ENCODE data around the gene EML6.
"Not testable (repeated sequence)": the region's sequence is repeated elsewhere in the genome, so short reads cannot be mapped to it uniquely, and the experiment has no call there.

The EML6 gene

GRCh38 chr2:54858021-54858681 is 134.7 kb downstream of the EML6 start:
- no peak for DNase-seq

- DNase-seq = no peak
Observed at GRCh38 chr2:54859416-54859815, 136.0 kb downstream of the EML6 start.

- DNase-seq = peak; percentile 26
Observed at GRCh38 chr2:54859997-54860701, 136.7 kb downstream of the EML6 start.

GRCh38 chr2:54862229-54862628 is 138.8 kb downstream of the EML6 start:
- no peak for DNase-seq

- DNase-seq = no peak
Observed at GRCh38 chr2:54862742-54863141, 139.3 kb downstream of the EML6 start.

GRCh38 chr2:54863660-54864059 is 140.2 kb downstream of the EML6 start:
- DNase-seq = no peak

GRCh38 chr2:54864096-54864495 is 140.6 kb downstream of the EML6 start:
- DNase-seq = no peak

GRCh38 chr2:54864727-54865126 is 141.3 kb downstream of the EML6 start:
- no peak for DNase-seq

GRCh38 chr2:54866179-54866578 is 142.7 kb downstream of the EML6 start:
- no peak for DNase-seq

- no peak for DNase-seq
Observed at GRCh38 chr2:54866868-54867267, 143.4 kb downstream of the EML6 start.

- DNase-seq = no peak
Observed at GRCh38 chr2:54867457-54867856, 144.0 kb downstream of the EML6 start.

- DNase-seq = no peak
Observed at GRCh38 chr2:54871457-54872107, 148.1 kb downstream of the EML6 start.

GRCh38 chr2:54872780-54873179 is 149.3 kb downstream of the EML6 start:
- no peak for DNase-seq

- not testable (repeated sequence) for DNase-seq
Observed at GRCh38 chr2:54873236-54873635, 149.8 kb downstream of the EML6 start.

GRCh38 chr2:54876764-54877163 is 153.3 kb downstream of the EML6 start:
- DNase-seq = no peak

GRCh38 chr2:54878182-54878581 is 154.7 kb downstream of the EML6 start:
- no peak for DNase-seq

- DNase-seq = no peak
Observed at GRCh38 chr2:54879032-54879431, 155.6 kb downstream of the EML6 start.

GRCh38 chr2:54879598-54880332 is 156.3 kb downstream of the EML6 start:
- no peak for DNase-seq

- DNase-seq = no peak
Observed at GRCh38 chr2:54880428-54880827, 157.0 kb downstream of the EML6 start.

- no peak for DNase-seq
Observed at GRCh38 chr2:54881759-54882158, 158.3 kb downstream of the EML6 start.

- no peak for DNase-seq
Observed at GRCh38 chr2:54885891-54886290, 162.4 kb downstream of the EML6 start.

GRCh38 chr2:54887850-54888545 is 164.5 kb downstream of the EML6 start:
- DNase-seq = no peak

GRCh38 chr2:54889053-54889452 is 165.6 kb downstream of the EML6 start:
- DNase-seq = no peak
